PC-3 (cell line): ENCODE data around the gene FIS1. TPM values are rescaled to one million over a fixed set of nuclear protein-coding genes. Genes with fewer than 3 reads are reported as not detected.
"Not testable (repeated sequence)": the region's sequence is repeated elsewhere in the genome, so short reads cannot be mapped to it uniquely, and the experiment has no call there.

Experiments
- ATAC-seq: fragments of 200-7000 bp; cut with Tn5 transposase; 2 replicates; pipeline ENCODE4 v1.9.1; 2020; ENCODE audit warnings: mild to moderate bottlenecking, moderate library complexity
- BruUV-seq: library from RNA; stranded (reverse); fragments of 400-500 nt; replicated peaks from 2 replicates; lab custom pipeline; 2021; lab: Mats Ljungman, UMichigan
- CTCF ChIA-PET: fragments of 300-600 bp; sonication (Branson Sonifier 250); formaldehyde crosslinking; loops from one replicate; lab custom pipeline; 2022; ENCODE audit warnings: antibody characterized with exemption; lab: Charles Lee
- POLR2A ChIA-PET: fragments of 300-600 bp; sonication (Branson Sonifier 250); formaldehyde crosslinking; loops from one replicate; lab custom pipeline; 2022; ENCODE audit warnings: antibody characterized with exemption; ENCODE audit not compliant: unreplicated experiment; lab: Charles Lee
- DNase-seq: peaks from one replicate; pipeline ENCODE4 v3.0.0-alpha.2; 2015
- H2AFZ ChIP-seq: fragments of 300-600 bp; sonication (generic); 2 replicates; pipeline ENCODE4 v1.6.0; 2016; ENCODE audit warnings: antibody characterized with exemption, low read length
- H3F3A ChIP-seq: fragments of 300-600 bp; sonication (generic); one replicate; pipeline ENCODE4 v1.6.0; 2017; ENCODE audit warnings: antibody characterized with exemption, low read length, control low read depth, mild to moderate bottlenecking; ENCODE audit not compliant: unreplicated experiment
- H3K27ac ChIP-seq: fragments of 300-600 bp; sonication (generic); 2 replicates; pipeline ENCODE4 v1.5.1; 2016; ENCODE audit warnings: mild to moderate bottlenecking, low read length
- H3K27me3 ChIP-seq: fragments of 300-600 bp; sonication (generic); 2 replicates; pipeline ENCODE4 v1.6.1; 2016; ENCODE audit warnings: low read length, mixed read lengths
- H3K36me3 ChIP-seq: fragments of 300-600 bp; sonication (generic); 2 replicates; pipeline ENCODE4 v1.6.1; 2016; ENCODE audit warnings: low read depth, mixed run types, low read length, mixed read lengths
- H3K4me1 ChIP-seq: fragments of 300-600 bp; sonication (generic); 2 replicates; pipeline ENCODE4 v1.5.1; 2016; ENCODE audit warnings: low read length; ENCODE audit not compliant: insufficient read depth
- H3K4me2 ChIP-seq: fragments of 300-600 bp; sonication (generic); 2 replicates; pipeline ENCODE4 v1.6.0; 2016; ENCODE audit warnings: low read length
- H3K4me3 ChIP-seq: fragments of 300-600 bp; sonication (generic); 2 replicates; pipeline ENCODE4 v1.5.1; 2016; ENCODE audit warnings: mild to moderate bottlenecking, low read length, mixed read lengths
- H3K79me2 ChIP-seq: fragments of 300-600 bp; sonication (generic); 2 replicates; pipeline ENCODE4 v1.6.1; 2017; ENCODE audit warnings: low read length, mixed read lengths
- H3K9ac ChIP-seq: fragments of 300-600 bp; sonication (generic); 2 replicates; pipeline ENCODE4 v1.6.0; 2016; ENCODE audit warnings: mild to moderate bottlenecking, low read length
- H3K9me2 ChIP-seq: fragments of 300-600 bp; sonication (generic); replicated peaks from 2 replicates; pipeline ENCODE4 v1.6.1; 2016; ENCODE audit warnings: mixed run types, low read length, mixed read lengths
- H3K9me3 ChIP-seq: fragments of 300-600 bp; sonication (generic); 2 replicates; pipeline ENCODE4 v1.6.1; 2016; ENCODE audit warnings: low read length, mixed read lengths
- H4K20me1 ChIP-seq: fragments of 300-600 bp; sonication (generic); 2 replicates; pipeline ENCODE4 v1.6.1; 2016; ENCODE audit warnings: low read length, mixed read lengths
- EZH2 ChIP-seq: fragments of 300-600 bp; sonication (generic); IDR thresholded peaks from one replicate; pipeline ENCODE4 v1.6.1; 2017; ENCODE audit warnings: antibody characterized with exemption, mild to moderate bottlenecking, low read length; ENCODE audit not compliant: unreplicated experiment
- EZH2phosphoT487 ChIP-seq: fragments of 300-600 bp; sonication (generic); IDR thresholded peaks from 2 replicates; pipeline ENCODE4 v1.6.1; 2018; ENCODE audit warnings: mild to moderate bottlenecking, antibody characterized with exemption, low read length, borderline replicate concordance
- intact Hi-C: fragments of 100-400 bp; cut with micrococcal nuclease; formaldehyde crosslinking; loops from 2 replicates; pipeline ENCODE4 v1.9.0; 2023
- total RNA-seq: library from RNA; depleted of rRNA; stranded (reverse); fragments of >200 nt; gene quantifications from 2 replicates; pipeline ENCODE4 v1.2.3, GENCODE V29; 2014
- TF ChIP-seq, protein P1 (sequence below): fragments of 300-600 bp; sonication (generic); conservative IDR thresholded peaks from 2 replicates; pipeline ENCODE4 v1.5.1; 2017; ENCODE audit warnings: antibody characterized with exemption, low read depth, mild to moderate bottlenecking, low read length

Gene FIS1
- total RNA-seq, 1 experiment from 2014 or later, result 146 TPM

GRCh38 chr7:101206665-101207042 is 38.2 kb downstream of the FIS1 start:
- CTCF ChIA-PET, result no interaction called here

GRCh38 chr7:101205901-101206664 is 38.8 kb downstream of the FIS1 start:
- TSS peak; percentile 31 for BruUV-seq
- no peak overlapping the region for H3K9ac ChIP-seq
- H2AFZ ChIP-seq, result no peak overlapping the region
- no peaks in the 10 kb centered on the region for H3F3A ChIP-seq
- H3K4me3 ChIP-seq, result no peak overlapping the region
- no peaks in the 10 kb centered on the region for H4K20me1 ChIP-seq
- ATAC-seq, result no peak
- POLR2A ChIA-PET, result no interaction called here
- H3K36me3 ChIP-seq, result no peaks in the 10 kb centered on the region; the same call in 1 of the 2 replicates
- no peaks in the 10 kb centered on the region for H3K9me2 ChIP-seq
- no peak overlapping the region for H3K27ac ChIP-seq
- no peak overlapping the region for H3K4me2 ChIP-seq
- intact Hi-C loops, result no loop called here
- no peaks in the 10 kb centered on the region for H3K9me3 ChIP-seq
- DNase-seq, result no peak
- CTCF ChIA-PET, result no interaction called here
- H3K4me1 ChIP-seq, result no peaks in the 10 kb centered on the region
- TF ChIP-seq, protein P1, sequence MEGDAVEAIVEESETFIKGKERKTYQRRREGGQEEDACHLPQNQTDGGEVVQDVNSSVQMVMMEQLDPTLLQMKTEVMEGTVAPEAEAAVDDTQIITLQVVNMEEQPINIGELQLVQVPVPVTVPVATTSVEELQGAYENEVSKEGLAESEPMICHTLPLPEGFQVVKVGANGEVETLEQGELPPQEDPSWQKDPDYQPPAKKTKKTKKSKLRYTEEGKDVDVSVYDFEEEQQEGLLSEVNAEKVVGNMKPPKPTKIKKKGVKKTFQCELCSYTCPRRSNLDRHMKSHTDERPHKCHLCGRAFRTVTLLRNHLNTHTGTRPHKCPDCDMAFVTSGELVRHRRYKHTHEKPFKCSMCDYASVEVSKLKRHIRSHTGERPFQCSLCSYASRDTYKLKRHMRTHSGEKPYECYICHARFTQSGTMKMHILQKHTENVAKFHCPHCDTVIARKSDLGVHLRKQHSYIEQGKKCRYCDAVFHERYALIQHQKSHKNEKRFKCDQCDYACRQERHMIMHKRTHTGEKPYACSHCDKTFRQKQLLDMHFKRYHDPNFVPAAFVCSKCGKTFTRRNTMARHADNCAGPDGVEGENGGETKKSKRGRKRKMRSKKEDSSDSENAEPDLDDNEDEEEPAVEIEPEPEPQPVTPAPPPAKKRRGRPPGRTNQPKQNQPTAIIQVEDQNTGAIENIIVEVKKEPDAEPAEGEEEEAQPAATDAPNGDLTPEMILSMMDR, result no peak
- TF ChIP-seq EZH2 (no peak), EZH2phosphoT487 (no peak)
- no peaks in the 10 kb centered on the region for H3K27me3 ChIP-seq
- no peaks in the 10 kb centered on the region for H3K79me2 ChIP-seq

More at GRCh38 chr7:101206665-101207042, 38.2 kb downstream of the FIS1 start:
- no peak overlapping the region for H3K27ac ChIP-seq
- H2AFZ ChIP-seq, result no peak overlapping the region
- intact Hi-C loops, result no loop called here
- H4K20me1 ChIP-seq, result no peaks in the 10 kb centered on the region
- DNase-seq, result no peak
- TF ChIP-seq, protein P1, result no peak
- TF ChIP-seq EZH2phosphoT487 (no peak), EZH2 (no peak)
- no peaks in the 10 kb centered on the region for H3K9me3 ChIP-seq
- H3K9ac ChIP-seq, result no peak overlapping the region
- H3K36me3 ChIP-seq, result no peaks in the 10 kb centered on the region; the same call in 1 of the 2 replicates
- POLR2A ChIA-PET, result no interaction called here
- no peaks in the 10 kb centered on the region for H3F3A ChIP-seq
- no peaks in the 10 kb centered on the region for H3K27me3 ChIP-seq
- ATAC-seq, result no peak
- no peaks in the 10 kb centered on the region for H3K9me2 ChIP-seq
- BruUV-seq, result no TSS peak
- H3K4me2 ChIP-seq, result no peak overlapping the region
- H3K4me1 ChIP-seq, result no peaks in the 10 kb centered on the region
- H3K79me2 ChIP-seq, result no peaks in the 10 kb centered on the region
- no peak overlapping the region for H3K4me3 ChIP-seq

GRCh38 chr7:101203740-101204738 is 40.8 kb downstream of the FIS1 start:
- ATAC-seq, H3K79me2 ChIP-seq, BruUV-seq, H3F3A ChIP-seq, H3K4me2 ChIP-seq, H3K27me3 ChIP-seq, DNase-seq, H3K4me1 ChIP-seq, H3K27ac ChIP-seq, H3K9me2 ChIP-seq, H4K20me1 ChIP-seq, intact Hi-C loops, H3K36me3 ChIP-seq, H2AFZ ChIP-seq, CTCF ChIA-PET, H3K9me3 ChIP-seq, H3K4me3 ChIP-seq, H3K9ac ChIP-seq: not testable (repeated sequence)
- POLR2A ChIA-PET, result interaction anchor here (0.6 kb wide), 1 partner anchor 34 kb away, joined by 3 read pairs; the partner anchor contains the start of gene CLDN15
